Measurements from ENCODE around the gene SIRPB2.

DNA sequence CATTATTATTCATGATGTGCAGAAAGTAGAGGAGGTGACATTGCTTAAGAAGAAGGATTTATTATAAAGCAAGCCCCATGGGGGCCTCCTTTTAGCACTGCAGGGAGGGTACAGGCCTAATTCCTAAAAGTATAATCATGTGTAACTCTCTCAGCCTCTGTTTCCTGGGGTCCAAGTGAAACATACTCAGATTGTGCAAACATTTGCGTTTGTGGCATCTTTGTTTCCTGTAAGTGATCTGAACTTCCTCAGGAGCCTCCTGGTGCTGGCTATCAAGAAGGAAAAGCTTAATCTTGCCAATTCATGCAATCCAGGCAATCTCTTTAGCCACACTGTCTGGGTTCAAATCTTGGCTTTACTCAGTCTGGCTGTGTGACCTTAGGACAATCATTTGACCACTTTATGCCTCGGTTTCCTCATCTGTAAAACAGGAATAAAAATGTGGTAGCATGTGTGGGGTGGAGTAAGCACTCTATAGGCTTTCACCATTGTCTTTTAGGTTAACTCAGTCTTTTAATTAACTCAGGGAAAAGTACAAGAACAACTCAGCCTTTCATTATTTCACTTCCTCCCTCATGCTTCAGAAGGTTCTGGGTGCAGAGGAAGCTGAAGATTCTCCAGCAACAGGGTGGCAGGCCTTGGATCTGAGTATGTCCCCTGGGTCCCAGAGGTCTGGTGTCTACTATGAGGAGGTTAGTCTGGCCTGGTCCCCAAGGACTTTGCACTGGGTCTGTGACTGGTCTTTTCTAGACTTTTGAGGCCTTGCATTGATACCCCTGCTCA is 831 bp upstream of the SIRPB2 start:
- TF ChIP-seq EGR1 (IDR thresholded peaks at IDR 0.05; ENCODE audit: borderline replicate concordance, low read depth, low read length) (no peak), BRCA1 (IDR thresholded peaks at IDR 0.05; ENCODE audit: low read depth, low read length) (no peak), TBP (IDR thresholded peaks at IDR 0.05; ENCODE audit: low read depth, low read length) (no peak), CHD2 (IDR thresholded peaks at IDR 0.05; ENCODE audit: low read length) (no peak)

All from H1 (cell line).